Smooth muscle cell (in vitro differentiated cells): ENCODE data around the gene CRELD2. TPM values are rescaled to one million over a fixed set of nuclear protein-coding genes. Genes with fewer than 3 reads are reported as not detected.
A peak's percentile ranks its signal among the peaks of the same experiment; 100 is the strongest.

Experiments
- DNase-seq: peaks from one replicate; lab custom pipeline; 2025; ENCODE audit not compliant: unreplicated experiment; lab: John Stamatoyannopoulos, UW
- H2AFZ ChIP-seq: fragments of 200-600 bp; sonication (generic); 2 replicates; pipeline ENCODE4 v1.6.0; 2016; ENCODE audit warnings: antibody characterized with exemption, low read depth, mild to moderate bottlenecking
- H3F3A ChIP-seq: fragments of 200-600 bp; sonication (generic); 2 replicates; pipeline ENCODE4 v1.6.0; 2017; ENCODE audit warnings: antibody characterized with exemption, low read depth
- H3K27ac ChIP-seq: fragments of 200-600 bp; sonication (generic); 2 replicates; pipeline ENCODE4 v1.5.1; 2016; ENCODE audit warnings: low read depth, mild to moderate bottlenecking
- H3K27me3 ChIP-seq: fragments of 200-600 bp; sonication (generic); 2 replicates; pipeline ENCODE4 v1.6.1; 2016; ENCODE audit warnings: low read depth, mild to moderate bottlenecking
- H3K36me3 ChIP-seq: fragments of 200-600 bp; sonication (generic); 2 replicates; pipeline ENCODE4 v1.5.1; 2016; ENCODE audit warnings: low read depth
- H3K4me1 ChIP-seq: fragments of 200-600 bp; sonication (generic); 2 replicates; pipeline ENCODE4 v1.5.1; 2016; ENCODE audit warnings: low read depth
- H3K4me2 ChIP-seq: fragments of 200-600 bp; sonication (generic); 2 replicates; pipeline ENCODE4 v1.6.0; 2016; ENCODE audit warnings: mild to moderate bottlenecking
- H3K4me3 ChIP-seq: fragments of 200-600 bp; sonication (generic); 2 replicates; pipeline ENCODE4 v1.5.1; 2016; ENCODE audit warnings: mild to moderate bottlenecking
- H3K79me2 ChIP-seq: fragments of 200-600 bp; sonication (generic); 2 replicates; pipeline ENCODE4 v1.6.0; 2016; ENCODE audit warnings: low read depth, mild to moderate bottlenecking
- H3K9ac ChIP-seq: fragments of 200-600 bp; sonication (generic); 2 replicates; pipeline ENCODE4 v1.6.0; 2016; ENCODE audit warnings: low read depth
- H3K9me3 ChIP-seq: fragments of 200-600 bp; sonication (generic); replicated peaks from 2 replicates; pipeline ENCODE4 v1.5.1; 2016; ENCODE audit warnings: low read depth
- H4K20me1 ChIP-seq: fragments of 200-600 bp; sonication (generic); 2 replicates; pipeline ENCODE4 v1.6.0; 2016; ENCODE audit warnings: low read depth
- WGBS: methylation state at CpG from one replicate; pipeline ENCODE4 v1.1.7; 2016; ENCODE audit warnings: low lambda C conversion rate; 5-methylcytosine and 5-hydroxymethylcytosine counted together
- polyA plus RNA-seq: library from polyadenylated mRNA; unstranded; fragments of >200 nt; fragmentation: Nextera tagmentation; extraction: Ambion mirVana; gene quantifications from 2 replicates; pipeline ENCODE4 v1.2.1, GENCODE V29; 2016
- total RNA-seq: library from RNA; depleted of rRNA; stranded (reverse); fragments of >200 nt; gene quantifications from 2 replicates; pipeline ENCODE4 v1.2.3, GENCODE V29; 2014
- TF ChIP-seq, protein P1 (sequence below): fragments of 200-600 bp; sonication (generic); IDR thresholded peaks from 2 replicates; pipeline ENCODE4 v1.5.1; 2017; ENCODE audit warnings: borderline replicate concordance, mild to moderate bottlenecking, antibody characterized with exemption; ENCODE audit not compliant: insufficient read depth, poor library complexity, severe bottlenecking

Gene CRELD2
- total and polyA plus RNA-seq, 2 experiments from 2014 or later, result 52.7 to 127 TPM

DNA sequence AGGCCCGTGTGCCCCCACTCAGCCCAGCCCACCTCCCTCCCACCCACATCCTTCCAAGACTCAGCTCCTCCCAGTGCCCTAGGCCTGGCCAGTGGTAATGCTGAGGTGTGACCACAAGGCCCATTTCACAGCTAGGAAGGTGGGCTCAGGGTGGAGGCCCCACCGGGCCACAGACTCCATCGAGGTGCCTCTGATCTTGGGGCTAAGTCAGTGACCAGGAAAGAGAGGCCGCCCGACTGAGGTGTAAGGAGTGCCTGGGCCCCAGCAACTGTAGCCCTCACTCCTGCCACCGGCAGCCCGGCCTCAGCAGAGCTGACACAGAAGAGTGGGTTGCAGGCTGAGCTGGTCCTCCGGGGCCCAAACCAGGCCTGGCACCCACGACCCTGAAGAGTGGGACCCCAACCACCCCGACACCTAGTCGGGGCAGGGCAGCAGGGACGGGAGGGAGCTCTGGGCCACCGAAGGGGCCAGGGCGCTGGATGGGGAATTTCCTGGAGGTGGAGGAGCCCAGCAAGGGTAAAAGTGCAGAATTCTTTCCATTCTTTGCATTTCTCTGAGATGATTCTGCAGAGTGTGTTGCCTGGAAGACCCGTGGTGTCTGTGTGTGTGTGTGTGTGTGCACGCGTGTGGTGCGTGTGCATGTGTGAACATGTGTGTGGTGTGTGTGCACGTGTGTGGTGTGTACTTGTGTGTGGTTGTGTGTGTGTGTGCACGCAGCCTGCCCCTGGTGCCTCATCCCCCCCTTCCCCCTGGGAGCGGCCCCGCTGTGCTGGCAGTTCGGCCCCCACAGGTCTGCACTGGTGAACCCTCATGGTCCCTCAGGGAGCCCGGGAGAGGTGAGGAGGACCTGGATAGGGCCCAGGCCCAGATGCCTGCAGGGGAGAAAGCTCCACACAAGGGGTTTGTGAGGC lies 33.8 kb downstream of the CRELD2 start:
- H3K27me3 ChIP-seq, result no peaks in the 10 kb centered on the region
- H3F3A ChIP-seq, result no peaks in the 10 kb centered on the region
- peak overlapping the region; percentile 49 for H3K4me2 ChIP-seq
- H4K20me1 ChIP-seq, result no peaks in the 10 kb centered on the region
- no peak overlapping the region for H3K4me3 ChIP-seq
- H3K27ac ChIP-seq, result peak overlapping the region; percentile 82
- DNase-seq, result no peak
- H3K79me2 ChIP-seq, result no peaks in the 10 kb centered on the region
- WGBS, result 45% methylated on average over 21 of the region's 24 CpGs
- H2AFZ ChIP-seq, result no peak overlapping the region
- H3K9ac ChIP-seq, result peak overlapping the region; percentile 80
- H3K4me1 ChIP-seq, result peaks cover 11% of the 10 kb centered on the region
- TF ChIP-seq, protein P1, sequence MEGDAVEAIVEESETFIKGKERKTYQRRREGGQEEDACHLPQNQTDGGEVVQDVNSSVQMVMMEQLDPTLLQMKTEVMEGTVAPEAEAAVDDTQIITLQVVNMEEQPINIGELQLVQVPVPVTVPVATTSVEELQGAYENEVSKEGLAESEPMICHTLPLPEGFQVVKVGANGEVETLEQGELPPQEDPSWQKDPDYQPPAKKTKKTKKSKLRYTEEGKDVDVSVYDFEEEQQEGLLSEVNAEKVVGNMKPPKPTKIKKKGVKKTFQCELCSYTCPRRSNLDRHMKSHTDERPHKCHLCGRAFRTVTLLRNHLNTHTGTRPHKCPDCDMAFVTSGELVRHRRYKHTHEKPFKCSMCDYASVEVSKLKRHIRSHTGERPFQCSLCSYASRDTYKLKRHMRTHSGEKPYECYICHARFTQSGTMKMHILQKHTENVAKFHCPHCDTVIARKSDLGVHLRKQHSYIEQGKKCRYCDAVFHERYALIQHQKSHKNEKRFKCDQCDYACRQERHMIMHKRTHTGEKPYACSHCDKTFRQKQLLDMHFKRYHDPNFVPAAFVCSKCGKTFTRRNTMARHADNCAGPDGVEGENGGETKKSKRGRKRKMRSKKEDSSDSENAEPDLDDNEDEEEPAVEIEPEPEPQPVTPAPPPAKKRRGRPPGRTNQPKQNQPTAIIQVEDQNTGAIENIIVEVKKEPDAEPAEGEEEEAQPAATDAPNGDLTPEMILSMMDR, result no peak
- no peaks in the 10 kb centered on the region for H3K9me3 ChIP-seq
- H3K36me3 ChIP-seq, result no peaks in the 10 kb centered on the region

GRCh38 chr22:49953027-49953679 lies 34.7 kb downstream of the CRELD2 start:
- Histone ChIP-seq H3F3A (no peaks in the 10 kb centered on the region), H3K36me3 (no peaks in the 10 kb centered on the region), H4K20me1 (no peaks in the 10 kb centered on the region), H3K4me1 (peaks cover 6% of the 10 kb centered on the region), H3K27ac (no peak overlapping the region), H3K9ac (no peak overlapping the region), H3K4me2 (peak overlapping the region; percentile 18), H3K9me3 (no peaks in the 10 kb centered on the region), H3K27me3 (no peaks in the 10 kb centered on the region), H3K4me3 (no peak overlapping the region), H3K79me2 (no peaks in the 10 kb centered on the region), H2AFZ (no peak overlapping the region)
- TF ChIP-seq, protein P1, result no peak
- DNase-seq, result no peak
- 95% methylated on average over 19 of the region's 20 CpGs for WGBS

DNA sequence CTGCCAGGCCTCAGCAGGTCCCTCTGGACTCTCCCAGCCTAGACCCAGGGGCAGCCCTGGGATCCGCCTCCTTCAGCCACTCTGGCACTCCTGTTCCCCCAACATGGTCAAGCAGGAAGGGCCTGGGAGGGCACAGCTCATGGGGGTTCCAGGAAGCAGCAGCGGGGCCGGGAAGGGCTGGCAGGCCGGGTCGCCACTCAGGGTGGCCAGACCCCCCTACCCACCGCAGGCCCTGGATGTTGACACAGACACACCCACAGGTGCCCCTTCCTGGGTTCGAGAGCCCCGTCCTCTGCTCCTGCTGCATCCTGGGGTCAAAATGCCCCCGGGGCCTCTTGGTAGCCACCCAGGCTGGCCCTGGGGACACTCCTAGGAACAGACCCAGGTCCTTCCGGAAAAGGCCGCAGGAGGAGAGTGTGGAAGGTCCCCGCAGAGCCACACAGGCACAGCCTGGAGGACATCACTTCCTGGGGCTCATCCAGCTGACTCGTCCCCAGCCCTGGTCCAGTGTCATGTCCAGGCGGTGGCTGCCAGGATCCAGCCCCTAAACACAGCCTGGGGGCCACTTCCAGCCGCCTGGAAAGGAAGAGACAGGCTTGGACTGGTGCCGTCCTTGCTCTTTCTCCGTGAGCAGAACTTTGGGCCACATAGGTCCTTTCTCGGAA lies 35.4 kb downstream of the CRELD2 start:
- H3F3A ChIP-seq, result no peaks in the 10 kb centered on the region
- H2AFZ ChIP-seq, result no peak overlapping the region
- 87% methylated on average over 18 of the region's 18 CpGs for WGBS
- H3K4me2 ChIP-seq, result no peak overlapping the region
- no peak overlapping the region for H3K9ac ChIP-seq
- DNase-seq, result no peak
- no peaks in the 10 kb centered on the region for H4K20me1 ChIP-seq
- TF ChIP-seq, protein P1, result no peak
- H3K79me2 ChIP-seq, result no peaks in the 10 kb centered on the region
- no peak overlapping the region for H3K4me3 ChIP-seq
- no peaks in the 10 kb centered on the region for H3K27me3 ChIP-seq
- no peaks in the 10 kb centered on the region for H3K36me3 ChIP-seq
- H3K4me1 ChIP-seq, result peaks cover 6% of the 10 kb centered on the region
- no peaks in the 10 kb centered on the region for H3K9me3 ChIP-seq
- no peak overlapping the region for H3K27ac ChIP-seq
